Stomach smooth muscle (tissue), 2 donors: Measurements from ENCODE around the gene RUBCNL.

Experiments
- H3K27ac ChIP-seq: one replicate; pipeline ENCODE4 v1.7.0; 2013; ENCODE audit warnings: mild to moderate bottlenecking, low read length, inconsistent platforms
- H3K27me3 ChIP-seq, 2 donors: one replicate each; pipeline ENCODE4 v1.7.0; 2013; ENCODE audit warnings: low read length in 2 of 2; ENCODE audit not compliant: insufficient read depth in 2 of 2, control insufficient read depth in 1 of 2
- H3K36me3 ChIP-seq, 2 donors: one replicate each; pipeline ENCODE4 v1.7.0; 2013; ENCODE audit warnings: low read length in 2 of 2; ENCODE audit not compliant: control insufficient read depth in 2 of 2, insufficient read depth in 2 of 2
- H3K4me1 ChIP-seq: one replicate; pipeline ENCODE4 v1.7.0; 2013; ENCODE audit warnings: low read length; ENCODE audit not compliant: control insufficient read depth, insufficient read depth
- H3K4me3 ChIP-seq, 2 donors: one replicate each; pipeline ENCODE4 v1.7.0; 2013; ENCODE audit warnings: low read length in 2 of 2
- H3K9ac ChIP-seq, 2 donors: one replicate each; pipeline ENCODE4 v1.7.0; 2013; ENCODE audit warnings: low read length in 2 of 2, mild to moderate bottlenecking in 1 of 2
- H3K9me3 ChIP-seq, 2 donors: one replicate each; pipeline ENCODE4 v1.7.0; 2013; ENCODE audit warnings: low read length in 2 of 2; ENCODE audit not compliant: control insufficient read depth in 2 of 2
- donor health status: healthy.
- donor health status: Pancreatic carcinoma.

RUBCNL gene

DNA sequence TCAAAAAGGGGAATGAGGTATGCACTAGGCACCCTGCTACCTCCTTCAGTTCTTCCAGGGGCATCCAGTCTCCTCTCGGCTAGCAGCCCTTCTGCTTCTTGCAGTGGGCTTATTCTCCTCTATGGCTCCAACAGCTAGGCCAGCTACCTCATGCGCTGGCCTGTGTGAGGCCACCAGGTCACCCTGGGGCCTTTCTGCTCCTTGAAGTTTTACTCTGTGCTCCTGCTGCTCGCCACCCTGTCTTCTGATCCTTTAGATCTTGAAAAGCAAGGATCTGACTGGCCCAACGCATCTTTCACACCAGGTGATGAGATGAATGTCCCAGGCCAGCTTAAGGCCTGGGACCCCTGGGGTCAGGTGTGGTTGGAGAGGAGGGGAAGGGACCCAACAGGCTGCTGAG is 66.2 kb downstream of the RUBCNL start:
- Histone ChIP-seq H3K36me3 (no peaks in the 10 kb centered on the region), H3K4me1 (no peaks in the 10 kb centered on the region), H3K4me3 (no peak overlapping the region), H3K9me3 (no peaks in the 10 kb centered on the region), H3K27ac (no peak overlapping the region), H3K9ac (no peak overlapping the region), H3K27me3 (no peaks in the 10 kb centered on the region)

- no peaks in the 10 kb centered on the region for H3K36me3 ChIP-seq
- no peak overlapping the region for H3K9ac ChIP-seq
- H3K4me3 ChIP-seq: no peak overlapping the region
- H3K27me3 ChIP-seq: no peaks in the 10 kb centered on the region
- H3K9me3 ChIP-seq: no peaks in the 10 kb centered on the region
- H3K4me1 ChIP-seq: no peaks in the 10 kb centered on the region
- H3K27ac ChIP-seq: no peak overlapping the region
These were observed 66.6 kb downstream of the RUBCNL start for GRCh38 chr13:46320406-46320805.

GRCh38 chr13:46318986-46319385 is 68.1 kb downstream of the RUBCNL start:
- Histone ChIP-seq H3K9me3 (no peaks in the 10 kb centered on the region), H3K27me3 (no peaks in the 10 kb centered on the region), H3K36me3 (no peaks in the 10 kb centered on the region), H3K4me1 (no peaks in the 10 kb centered on the region), H3K9ac (no peak overlapping the region), H3K27ac (no peak overlapping the region), H3K4me3 (no peak overlapping the region)

DNA sequence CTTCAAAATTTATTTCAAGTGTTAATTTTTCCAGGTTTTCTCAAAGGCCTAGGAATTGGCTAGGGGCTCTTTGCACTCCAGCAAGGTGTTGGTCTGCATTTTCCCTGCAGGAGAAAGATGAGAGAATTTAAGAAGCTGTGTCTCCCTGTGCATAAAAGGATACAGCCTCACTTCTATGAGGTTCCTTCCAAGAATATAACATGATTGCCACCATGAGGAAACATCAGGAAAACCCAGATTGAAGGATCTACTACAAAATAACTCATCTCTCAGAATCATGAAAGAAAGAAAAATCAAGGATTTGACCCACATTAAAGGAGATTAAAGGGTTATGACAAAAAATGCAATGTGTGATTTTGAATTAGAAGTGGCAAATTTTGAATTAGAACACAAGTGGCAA is 69.9 kb downstream of the RUBCNL start:
- Histone ChIP-seq H3K4me3 (no peak overlapping the region), H3K36me3 (no peaks in the 10 kb centered on the region), H3K27me3 (no peaks in the 10 kb centered on the region), H3K9ac (no peak overlapping the region), H3K4me1 (no peaks in the 10 kb centered on the region), H3K27ac (no peak overlapping the region), H3K9me3 (no peaks in the 10 kb centered on the region)

- H3K36me3 ChIP-seq: no peaks in the 10 kb centered on the region
- no peaks in the 10 kb centered on the region for H3K4me1 ChIP-seq
- H3K27ac ChIP-seq: no peak overlapping the region
- H3K9ac ChIP-seq: no peak overlapping the region
- no peaks in the 10 kb centered on the region for H3K9me3 ChIP-seq
- H3K4me3 ChIP-seq: no peak overlapping the region
- H3K27me3 ChIP-seq: no peaks in the 10 kb centered on the region
These were observed 71.5 kb downstream of the RUBCNL start for GRCh38 chr13:46315491-46316075.

DNA sequence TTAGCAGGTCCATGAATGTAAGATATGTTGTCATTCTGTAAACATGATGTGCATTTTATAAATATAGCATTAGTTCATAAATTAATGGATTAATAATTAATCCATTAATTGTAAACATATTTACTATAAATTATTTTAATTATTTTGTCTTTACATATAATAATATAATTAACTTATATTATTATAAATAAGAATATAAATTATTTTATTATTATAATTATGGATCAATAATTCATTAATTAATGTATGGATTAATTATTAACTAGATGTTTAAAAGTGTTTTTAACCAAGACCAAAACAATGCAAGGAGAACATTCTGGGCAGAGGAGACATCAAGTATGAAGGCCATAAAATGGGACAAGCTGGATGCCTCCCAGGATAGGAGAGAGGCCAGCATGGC is 72.0 kb downstream of the RUBCNL start:
- H3K27ac ChIP-seq: no peak overlapping the region
- no peaks in the 10 kb centered on the region for H3K36me3 ChIP-seq
- no peaks in the 10 kb centered on the region for H3K27me3 ChIP-seq
- H3K4me1 ChIP-seq: no peaks in the 10 kb centered on the region
- H3K9me3 ChIP-seq: peaks cover 0 to 1% of the 10 kb centered on the region in 2 donors
- no peak overlapping the region for H3K4me3 ChIP-seq
- no peak overlapping the region for H3K9ac ChIP-seq

DNA sequence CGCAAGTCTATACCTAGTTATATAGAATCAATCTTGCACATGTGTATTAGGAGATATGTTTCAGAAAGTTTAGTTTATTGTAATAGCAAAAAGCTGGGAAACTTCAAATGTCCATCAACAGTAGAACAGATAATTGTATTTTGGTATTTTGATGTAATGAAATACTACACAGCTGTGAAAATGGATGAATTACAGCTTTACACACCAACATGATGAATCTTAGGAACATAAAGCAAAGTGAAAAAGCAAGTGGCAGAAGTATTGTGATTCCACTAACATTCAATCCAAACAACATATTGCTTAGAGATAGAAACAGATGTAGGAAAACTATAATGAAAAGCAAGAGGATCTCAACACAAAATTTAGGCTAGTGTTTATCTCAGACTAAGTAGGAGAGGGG is 72.5 kb downstream of the RUBCNL start:
- peaks cover 0 to 4% of the 10 kb centered on the region in 2 donors for H3K9me3 ChIP-seq
- no peaks in the 10 kb centered on the region for H3K27me3 ChIP-seq
- no peaks in the 10 kb centered on the region for H3K4me1 ChIP-seq
- H3K27ac ChIP-seq: no peak overlapping the region
- no peak overlapping the region for H3K9ac ChIP-seq
- H3K36me3 ChIP-seq: no peaks in the 10 kb centered on the region
- no peak overlapping the region for H3K4me3 ChIP-seq

- Histone ChIP-seq H3K4me1 (no peaks in the 10 kb centered on the region), H3K4me3 (no peak overlapping the region), H3K9me3 (peaks cover 0 to 4% of the 10 kb centered on the region in 2 donors), H3K9ac (no peak overlapping the region), H3K36me3 (no peaks in the 10 kb centered on the region), H3K27me3 (no peaks in the 10 kb centered on the region), H3K27ac (no peak overlapping the region)
These were observed 73.4 kb downstream of the RUBCNL start for GRCh38 chr13:46313432-46314257.

- H3K9me3 ChIP-seq: peaks cover 0 to 4% of the 10 kb centered on the region in 2 donors
- H3K27me3 ChIP-seq: no peaks in the 10 kb centered on the region
- H3K36me3 ChIP-seq: no peaks in the 10 kb centered on the region
- H3K9ac ChIP-seq: no peak overlapping the region
- no peaks in the 10 kb centered on the region for H3K4me1 ChIP-seq
- no peak overlapping the region for H3K27ac ChIP-seq
- no peak overlapping the region for H3K4me3 ChIP-seq
These were observed 74.0 kb downstream of the RUBCNL start for GRCh38 chr13:46313024-46313423.

- Histone ChIP-seq H3K9me3 (peaks cover 0 to 4% of the 10 kb centered on the region in 2 donors), H3K36me3 (no peaks in the 10 kb centered on the region), H3K9ac (no peak overlapping the region), H3K4me3 (no peak overlapping the region), H3K4me1 (no peaks in the 10 kb centered on the region), H3K27me3 (no peaks in the 10 kb centered on the region), H3K27ac (no peak overlapping the region)
These were observed 75.8 kb downstream of the RUBCNL start for GRCh38 chr13:46311217-46311616.

- Histone ChIP-seq H3K9ac (no peak overlapping the region), H3K4me3 (no peak overlapping the region), H3K27me3 (no peaks in the 10 kb centered on the region), H3K27ac (no peak overlapping the region), H3K36me3 (no peaks in the 10 kb centered on the region), H3K4me1 (no peaks in the 10 kb centered on the region), H3K9me3 (peaks cover 0 to 4% of the 10 kb centered on the region in 2 donors)
These were observed 77.0 kb downstream of the RUBCNL start for GRCh38 chr13:46310066-46310465.
